OCI-LY7 (cell line): ENCODE results near the gene ACSL3. TPM values are rescaled to one million over a fixed set of nuclear protein-coding genes. Genes with fewer than 3 reads are reported as not detected.

Experiments
- BruUV-seq: library from RNA; stranded (reverse); fragments of 400-500 nt; replicated peaks from 2 replicates; lab custom pipeline; 2021; lab: Mats Ljungman, UMichigan
- CTCF ChIA-PET: fragments of 300-600 bp; sonication (Branson Sonifier 250); formaldehyde crosslinking; loops from one replicate; lab custom pipeline; 2022; ENCODE audit warnings: antibody characterized with exemption; ENCODE audit not compliant: unreplicated experiment; lab: Charles Lee
- POLR2A ChIA-PET: fragments of 300-600 bp; sonication (Branson Sonifier 250); formaldehyde crosslinking; loops from one replicate; lab custom pipeline; 2022; ENCODE audit warnings: antibody characterized with exemption; lab: Charles Lee
- DNase-seq: peaks from one replicate; pipeline ENCODE4 v3.0.0-alpha.2; 2015; ENCODE audit warnings: low spot score
- H2AFZ ChIP-seq: fragments of 200-600 bp; sonication (generic), shearing (Covaris generic); 2 replicates; pipeline ENCODE4 v1.6.1; 2014; ENCODE audit warnings: mild to moderate bottlenecking, antibody characterized with exemption, low read length, moderate library complexity
- H3K27ac ChIP-seq: fragments of 200-600 bp; sonication (generic); 2 replicates; pipeline ENCODE4 v1.5.1; 2014; ENCODE audit warnings: mixed run types, low read depth, mild to moderate bottlenecking, moderate library complexity, low read length, inconsistent platforms; ENCODE audit not compliant: poor library complexity, severe bottlenecking
- H3K36me3 ChIP-seq: fragments of 200-600 bp; sonication (generic); 2 replicates; pipeline ENCODE4 v1.6.1; 2014; ENCODE audit warnings: mild to moderate bottlenecking, antibody characterized with exemption, low read length, moderate library complexity, mixed read lengths; ENCODE audit not compliant: insufficient read depth
- H3K4me1 ChIP-seq: fragments of 200-600 bp; sonication (generic); 2 replicates; pipeline ENCODE4 v1.5.1; 2014; ENCODE audit warnings: mild to moderate bottlenecking, low read length; ENCODE audit not compliant: insufficient read depth, poor library complexity, severe bottlenecking
- H3K4me2 ChIP-seq: fragments of 200-600 bp; sonication (generic); 2 replicates; pipeline ENCODE4 v1.6.1; 2014; ENCODE audit warnings: mild to moderate bottlenecking, low read length
- H3K4me3 ChIP-seq: fragments of 200-600 bp; sonication (generic); 2 replicates; pipeline ENCODE4 v1.5.1; 2014; ENCODE audit warnings: mild to moderate bottlenecking, low read depth, low read length; ENCODE audit not compliant: poor library complexity, severe bottlenecking
- H3K79me2 ChIP-seq: fragments of 200-600 bp; sonication (generic); 2 replicates; pipeline ENCODE4 v1.6.1; 2016; ENCODE audit warnings: low read depth, mild to moderate bottlenecking, low read length, moderate library complexity, mixed read lengths; ENCODE audit not compliant: insufficient read depth
- H3K9me2 ChIP-seq: fragments of 200-600 bp; sonication (generic); 2 replicates; pipeline ENCODE4 v1.6.1; 2016; ENCODE audit warnings: mild to moderate bottlenecking, low read length, mixed read lengths; ENCODE audit not compliant: insufficient read depth
- H3K9me3 ChIP-seq: fragments of 200-600 bp; sonication (generic); 2 replicates; pipeline ENCODE4 v1.6.1; 2014; ENCODE audit warnings: mild to moderate bottlenecking, mixed run types, low read length, mixed read lengths
- H4K20me1 ChIP-seq: fragments of 200-600 bp; sonication (generic); 2 replicates; pipeline ENCODE4 v1.6.1; 2014; ENCODE audit warnings: mild to moderate bottlenecking, antibody characterized with exemption, low read length, moderate library complexity, mixed read lengths; ENCODE audit not compliant: insufficient read depth
- CTCF ChIP-seq: fragments of 200-600 bp; sonication (generic); conservative IDR thresholded peaks from 2 replicates; pipeline ENCODE4 v1.5.1; 2014; ENCODE audit warnings: mild to moderate bottlenecking, antibody characterized with exemption, low read length, moderate library complexity, mixed read lengths
- EZH2phosphoT487 ChIP-seq: fragments of 200-600 bp; sonication (generic); IDR thresholded peaks from 2 replicates; pipeline ENCODE4 v1.6.1; 2018; ENCODE audit warnings: low read depth, borderline replicate concordance, mild to moderate bottlenecking, mixed run types, antibody characterized with exemption, low read length, moderate library complexity, mixed read lengths
- intact Hi-C: fragments of 100-400 bp; cut with micrococcal nuclease; formaldehyde crosslinking; loops from one replicate; pipeline ENCODE4 v1.10.0; 2022; ENCODE audit not compliant: unreplicated experiment
- total RNA-seq, 2 experiments: library from RNA; depleted of rRNA in 1 of 2; stranded (reverse); fragments of >200 nt in 1 of 2; shearing (Covaris generic) in 1 of 2; gene quantifications; 2 replicates each; pipeline ENCODE4 v1.2.3, GENCODE V29; 2014 to 2022

The ACSL3 gene
- total RNA-seq, 2 experiments from 2014 or later: 62.6 to 83.2 TPM

- ChIA-PET POLR2A (interaction anchor here (1.0 to 1.2 kb wide), 3 partner anchors 11 to 199 kb away, joined by 3 read pairs; no protein-coding TSS in a partner anchor), CTCF (no interaction called here)
- Histone ChIP-seq H3K9me3 (no peaks in the 10 kb centered on the region), H2AFZ (no peak overlapping the region), H3K79me2 (peaks cover 33% of the 10 kb centered on the region; the same call in 1 of the 2 replicates), H3K4me1 (peaks cover 15% of the 10 kb centered on the region), H4K20me1 (no peaks in the 10 kb centered on the region), H3K9me2 (no peaks in the 10 kb centered on the region), H3K4me2 (no peak overlapping the region), H3K4me3 (no peak overlapping the region), H3K36me3 (peaks cover 35% of the 10 kb centered on the region), H3K27ac (no peak overlapping the region)
- no TSS peak for BruUV-seq
- intact Hi-C loops: no loop called here
- TF ChIP-seq EZH2phosphoT487: no peak
- DNase-seq: no peak
Observed at GRCh38 chr2:222904557-222905258, 43.9 kb downstream of the ACSL3 start.

GRCh38 chr2:222907048-222907447, 46.2 kb downstream of the ACSL3 start:
- no peak for DNase-seq
- no peak overlapping the region for H2AFZ ChIP-seq
- no peak overlapping the region for H3K27ac ChIP-seq
- peaks cover 45% of the 10 kb centered on the region; the same call in 1 of the 2 replicates for H3K79me2 ChIP-seq
- intact Hi-C loops: no loop called here
- H3K4me2 ChIP-seq: no peak overlapping the region
- no peaks in the 10 kb centered on the region for H3K9me2 ChIP-seq
- ChIA-PET CTCF (interaction anchor here (0.7 kb wide), 1 partner anchor 17 kb away, joined by 3 read pairs; no protein-coding TSS in a partner anchor), POLR2A (interaction anchor here (0.8 to 1.5 kb wide), 7 partner anchors 18 to 201 kb away, joined by 3 to 8 read pairs (median 5); no protein-coding TSS in a partner anchor)
- H4K20me1 ChIP-seq: no peaks in the 10 kb centered on the region
- TF ChIP-seq CTCF: no peak
- TF ChIP-seq EZH2phosphoT487: no peak
- peaks cover 38% of the 10 kb centered on the region for H3K36me3 ChIP-seq
- no TSS peak for BruUV-seq
- H3K4me1 ChIP-seq: peaks cover 38% of the 10 kb centered on the region
- H3K9me3 ChIP-seq: no peaks in the 10 kb centered on the region
- H3K4me3 ChIP-seq: no peak overlapping the region

GRCh38 chr2:222907790-222908441, 47.1 kb downstream of the ACSL3 start:
- H3K9me2 ChIP-seq: no peaks in the 10 kb centered on the region
- H3K27ac ChIP-seq: no peak overlapping the region
- ChIA-PET CTCF (interaction anchor here (0.6 kb wide), 1 partner anchor 199 kb away, joined by 3 read pairs; no protein-coding TSS in a partner anchor), POLR2A (interaction anchor here (0.8 to 1.6 kb wide), 6 partner anchors 18 to 204 kb away, joined by 3 to 8 read pairs (median 4); no protein-coding TSS in a partner anchor)
- H3K4me3 ChIP-seq: no peak overlapping the region
- no peaks in the 10 kb centered on the region for H3K9me3 ChIP-seq
- BruUV-seq: no TSS peak
- peaks cover 51% of the 10 kb centered on the region; the same call in 1 of the 2 replicates for H3K79me2 ChIP-seq
- intact Hi-C loops: no loop called here
- peaks cover 44% of the 10 kb centered on the region for H3K4me1 ChIP-seq
- H2AFZ ChIP-seq: no peak overlapping the region
- H3K4me2 ChIP-seq: no peak overlapping the region
- no peak for DNase-seq
- H4K20me1 ChIP-seq: no peaks in the 10 kb centered on the region
- TF ChIP-seq CTCF (no peak), EZH2phosphoT487 (no peak)
- peaks cover 35% of the 10 kb centered on the region for H3K36me3 ChIP-seq
